ENCODE results near the gene PDLIM7.

Gene PDLIM7

GRCh38 chr5:177524539-177524900 is 27.1 kb upstream of the PDLIM7 start:
- no peak for DNase-seq

DNA sequence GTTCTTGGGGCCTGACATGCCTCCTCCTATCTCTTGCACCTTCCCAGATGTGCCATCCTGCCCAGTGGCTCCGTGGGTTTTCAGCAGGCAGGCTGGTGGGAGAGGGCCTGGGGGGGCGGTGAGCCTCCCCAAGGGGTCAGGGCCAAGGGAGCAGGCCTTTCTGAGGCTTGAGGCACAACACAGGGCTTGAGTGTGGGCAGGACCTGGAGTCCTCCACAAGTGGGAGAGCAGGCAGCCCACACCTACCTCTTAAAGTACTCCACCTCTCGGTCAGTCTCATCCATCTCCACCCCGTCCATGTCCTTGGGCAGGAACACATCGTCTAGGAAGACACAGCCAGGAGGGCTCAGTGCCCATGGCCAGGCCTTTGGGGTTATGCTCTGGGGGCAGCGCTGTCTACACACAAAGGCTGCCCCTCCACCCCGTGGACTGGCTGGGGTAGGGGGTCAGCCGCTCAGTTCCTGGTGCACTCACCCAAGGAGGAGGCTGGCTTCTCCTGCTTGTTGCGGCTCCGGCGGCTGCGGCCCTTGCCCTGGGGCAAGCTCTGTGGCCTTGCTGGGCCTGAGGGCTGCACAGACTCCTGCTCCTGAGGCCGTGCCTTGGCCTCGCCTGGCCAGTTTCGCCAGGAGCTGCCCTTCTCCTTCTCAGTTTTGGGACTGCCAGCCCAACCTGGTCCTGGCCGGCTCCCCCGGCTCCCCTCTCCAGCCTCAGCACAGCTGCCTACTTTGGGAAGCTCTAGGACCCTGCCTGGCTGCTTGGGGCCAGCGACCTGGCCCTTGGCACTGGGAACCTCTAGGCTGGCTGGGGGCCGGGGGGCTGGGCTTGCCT is 26.5 kb upstream of the PDLIM7 start:
- no peak for DNase-seq

DNA sequence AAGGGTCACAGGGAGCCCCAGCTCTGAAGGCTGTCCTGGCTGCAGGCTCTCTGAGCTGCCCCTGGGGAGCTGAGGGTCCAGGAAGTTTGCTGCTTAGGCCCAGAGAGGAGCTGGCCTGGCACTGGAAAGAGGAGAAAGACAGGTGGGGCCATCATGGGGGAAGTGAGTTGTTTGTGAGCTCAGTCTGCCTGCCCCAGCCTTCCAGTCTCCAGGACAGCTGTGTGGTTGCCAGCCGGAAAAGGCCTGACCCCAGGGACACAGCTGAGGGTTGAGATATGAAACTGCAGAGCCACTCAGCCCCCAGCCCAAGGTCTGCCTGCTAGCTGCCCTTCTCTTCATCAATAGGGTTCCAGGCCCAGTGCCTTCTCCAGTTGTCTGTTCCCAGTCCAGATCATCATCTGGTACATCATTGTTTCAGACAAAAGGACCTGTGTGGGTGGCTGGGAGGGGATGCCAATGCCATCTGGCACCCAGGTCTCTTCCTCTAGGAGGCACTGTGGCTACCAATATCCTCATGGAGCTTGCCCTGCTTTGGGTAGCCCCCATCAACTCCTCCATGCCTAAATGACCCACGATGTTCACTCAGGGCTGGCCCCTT is 23.6 kb upstream of the PDLIM7 start:
- DNase-seq = no peak

- no peak for DNase-seq
Measured at GRCh38 chr5:177520271-177520670, 22.9 kb upstream of the PDLIM7 start.

DNA sequence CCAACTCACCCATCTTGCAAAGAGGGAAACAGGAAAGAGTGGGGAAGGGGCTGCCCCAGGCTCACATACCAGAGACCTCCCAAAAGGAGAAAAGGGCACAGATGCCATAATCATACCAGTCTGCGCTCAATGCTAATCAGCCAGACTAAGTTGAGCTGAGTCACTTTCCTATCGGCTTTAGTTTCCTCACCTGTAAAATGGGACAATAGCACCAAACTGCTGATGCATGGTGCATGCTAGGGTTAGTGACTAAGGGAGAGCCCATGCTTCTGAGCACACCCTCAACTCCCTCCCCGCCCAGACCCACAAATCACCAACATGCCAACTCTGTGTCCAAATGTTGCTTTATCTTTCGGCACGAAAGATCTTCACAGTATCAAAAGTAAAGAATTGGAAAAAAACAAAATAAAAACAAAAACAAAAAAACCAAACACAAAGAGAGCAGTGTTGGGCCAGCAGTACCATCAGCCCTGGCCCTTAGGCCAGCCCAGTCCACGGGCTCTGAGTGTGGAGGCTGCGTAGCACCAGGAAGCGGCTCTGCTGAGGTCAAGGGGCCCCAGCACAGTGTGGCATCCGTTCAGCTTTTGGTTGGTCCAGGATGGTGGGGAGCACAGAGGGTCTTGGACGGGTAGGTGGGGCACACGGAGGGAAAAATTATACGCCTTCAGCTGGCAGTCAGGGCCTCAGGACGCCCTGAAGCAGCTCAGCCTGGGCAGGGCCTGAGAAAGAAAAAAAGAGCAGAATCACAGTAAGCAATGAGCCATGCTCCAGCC is 22.2 kb upstream of the PDLIM7 start:
- no peak for DNase-seq

DNA sequence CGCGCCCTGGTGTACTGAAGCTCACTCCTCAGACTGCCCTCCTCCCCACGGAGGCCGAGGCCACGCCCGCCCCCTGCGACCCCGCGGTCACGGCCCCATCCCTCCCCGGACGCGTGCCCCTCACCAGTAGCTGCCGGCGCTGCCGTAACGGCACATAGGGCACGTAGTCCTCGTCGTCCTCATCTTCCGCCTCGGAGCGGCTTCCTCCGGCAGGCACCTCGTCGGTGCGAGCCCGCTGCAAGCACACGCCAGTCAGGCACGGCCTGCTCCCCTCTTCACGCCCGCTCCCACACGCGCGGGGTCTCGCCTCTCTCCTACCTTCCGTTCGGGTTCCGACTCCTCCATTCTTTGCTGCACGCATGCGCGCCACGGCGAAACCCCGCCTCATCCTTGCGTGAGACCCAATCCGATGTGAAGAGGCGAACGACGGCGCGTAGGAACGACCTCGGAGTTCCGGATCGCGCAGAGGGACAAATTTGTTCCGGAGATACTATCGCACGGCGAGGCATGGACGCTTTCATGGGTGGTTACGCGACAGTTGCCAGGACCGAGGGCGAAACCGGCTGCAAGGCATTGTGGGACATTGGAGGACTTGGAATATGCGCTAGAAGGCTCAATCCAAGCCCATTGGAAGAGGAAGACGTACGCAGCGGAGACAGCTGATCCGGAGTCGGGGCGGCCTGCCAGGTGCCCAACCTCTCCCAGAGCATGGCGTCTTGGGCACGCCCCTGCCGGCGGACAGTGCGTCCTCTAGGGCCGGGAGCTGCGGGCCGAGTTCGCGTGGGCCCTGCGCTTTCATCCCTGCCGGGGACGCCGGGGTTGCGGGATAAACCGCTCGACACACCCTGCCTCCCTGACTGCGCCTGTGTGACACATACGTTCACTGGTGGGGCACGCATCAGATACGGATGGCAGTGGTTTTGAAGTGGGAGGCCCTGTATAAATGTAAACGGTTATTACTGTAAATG is 19.5 kb upstream of the PDLIM7 start, which contains the start of gene DDX41:
Gene DDX41, minus strand, starts transcription at position 361 of the 968 bp plus-strand sequence. Its CDS starts 16 bp downstream, at position 345.
- peak; percentile 98 for DNase-seq

DNA sequence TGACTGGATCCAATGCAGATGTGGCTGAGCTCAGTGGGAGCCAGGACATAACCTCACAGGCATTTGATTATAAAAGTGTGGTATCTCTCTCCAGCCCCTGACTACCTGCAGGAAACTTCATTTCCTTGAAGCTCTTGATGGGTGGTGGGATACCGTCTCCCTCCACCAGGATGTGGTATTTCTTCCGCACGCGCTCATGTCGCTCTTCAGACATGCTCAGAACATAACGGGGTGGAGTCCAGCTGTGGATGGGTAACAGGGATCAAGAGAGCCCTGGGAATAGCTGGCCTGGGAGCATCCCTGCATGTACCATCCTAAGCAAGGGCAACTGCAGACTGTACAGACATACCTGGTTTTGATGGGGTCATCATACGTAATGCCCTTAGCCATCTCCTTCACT is 18.2 kb upstream of the PDLIM7 start:
- no peak for DNase-seq

- DNase-seq = no peak
Measured at GRCh38 chr5:177514541-177514940, 17.1 kb upstream of the PDLIM7 start.

DNA sequence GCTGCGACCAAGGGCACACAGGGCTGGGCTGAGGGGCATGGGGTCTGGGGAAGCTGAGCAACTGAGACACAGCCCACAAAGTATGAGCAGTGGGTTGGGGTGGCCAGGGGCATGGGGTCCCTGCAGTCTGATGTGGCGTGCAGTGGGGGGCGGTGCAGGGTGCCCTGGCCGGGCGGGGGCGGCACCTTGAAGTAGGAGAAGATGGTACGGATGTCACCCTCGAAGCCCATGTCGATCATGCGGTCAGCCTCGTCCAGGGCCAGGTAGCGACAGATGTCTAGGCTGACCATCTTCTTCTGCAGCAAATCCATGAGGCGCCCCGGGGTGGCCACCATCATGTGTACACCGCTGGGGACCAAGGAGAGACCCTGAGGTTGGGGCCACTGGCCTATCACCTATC is 16.1 kb upstream of the PDLIM7 start:
- no peak for DNase-seq

- no peak for DNase-seq
Measured at GRCh38 chr5:177512736-177513380, 15.5 kb upstream of the PDLIM7 start.

DNA sequence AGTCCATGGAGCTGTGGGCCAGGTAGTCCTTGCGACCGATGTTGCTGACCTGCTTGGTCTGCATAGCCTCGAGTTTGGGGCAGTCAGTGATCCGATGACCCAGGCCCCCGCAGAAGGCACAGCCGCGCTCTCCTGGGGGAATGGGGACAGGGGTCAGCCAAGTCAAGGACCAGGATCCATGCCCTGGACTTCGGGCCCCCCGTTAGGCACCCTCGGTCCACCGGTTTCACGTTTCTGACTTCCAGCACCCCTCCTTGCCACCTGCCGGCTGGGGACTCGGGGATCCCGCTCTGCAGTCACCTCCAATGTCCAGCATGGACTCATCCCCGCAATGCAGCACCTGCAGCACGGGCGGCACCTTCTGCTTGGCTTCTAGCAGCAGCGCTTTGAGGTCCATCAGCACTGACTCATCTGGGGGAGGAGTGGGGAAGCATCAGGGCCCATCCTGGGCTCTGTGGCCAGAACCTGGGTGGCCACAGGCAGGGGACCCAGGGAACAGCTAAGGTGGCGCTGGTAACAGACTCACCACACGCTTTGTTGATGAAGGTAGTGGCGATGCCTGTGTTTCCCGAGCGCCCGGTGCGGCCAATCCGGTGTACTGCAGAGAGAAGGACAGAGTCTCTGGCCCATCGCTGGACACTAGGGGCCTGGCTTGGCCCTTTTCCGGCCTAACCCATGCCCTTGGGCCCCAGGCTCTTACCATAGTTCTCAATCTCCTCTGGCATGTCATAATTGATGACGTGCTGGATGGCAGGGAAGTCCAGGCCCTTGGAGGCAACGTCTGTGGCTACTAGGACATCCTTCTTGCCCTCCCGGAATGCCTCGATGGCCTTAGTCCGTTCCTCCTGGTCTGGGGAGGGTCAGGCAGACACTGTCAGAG is 14.6 kb upstream of the PDLIM7 start:
- DNase-seq = no peak

GRCh38 chr5:177511181-177511580 is 13.8 kb upstream of the PDLIM7 start:
- peak; percentile 48 for DNase-seq

DNA sequence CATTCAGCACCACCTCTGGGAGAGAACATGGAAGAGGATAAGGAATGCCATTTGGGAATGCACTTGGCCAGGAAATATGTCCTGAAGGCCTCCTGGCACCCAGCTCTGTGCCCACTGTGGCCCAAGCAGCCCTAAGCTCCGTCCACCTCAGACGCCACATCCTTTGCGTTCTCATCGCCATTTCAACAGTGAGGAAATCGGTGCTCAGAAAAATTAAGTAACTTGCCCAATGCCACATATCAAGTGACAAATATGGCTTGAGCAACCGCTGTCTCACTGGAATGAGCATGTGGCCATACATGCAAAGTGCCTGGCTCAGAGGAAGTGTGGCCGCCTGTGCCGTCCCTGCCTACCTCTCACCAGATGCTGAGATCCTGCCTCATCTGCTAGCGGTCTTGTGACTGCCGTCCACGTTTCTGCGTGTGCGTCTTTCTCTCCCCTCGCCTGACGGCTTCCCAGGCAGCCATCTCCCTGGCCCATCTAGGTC is 13.2 kb upstream of the PDLIM7 start:
- DNase-seq = peak; percentile 96

DNA sequence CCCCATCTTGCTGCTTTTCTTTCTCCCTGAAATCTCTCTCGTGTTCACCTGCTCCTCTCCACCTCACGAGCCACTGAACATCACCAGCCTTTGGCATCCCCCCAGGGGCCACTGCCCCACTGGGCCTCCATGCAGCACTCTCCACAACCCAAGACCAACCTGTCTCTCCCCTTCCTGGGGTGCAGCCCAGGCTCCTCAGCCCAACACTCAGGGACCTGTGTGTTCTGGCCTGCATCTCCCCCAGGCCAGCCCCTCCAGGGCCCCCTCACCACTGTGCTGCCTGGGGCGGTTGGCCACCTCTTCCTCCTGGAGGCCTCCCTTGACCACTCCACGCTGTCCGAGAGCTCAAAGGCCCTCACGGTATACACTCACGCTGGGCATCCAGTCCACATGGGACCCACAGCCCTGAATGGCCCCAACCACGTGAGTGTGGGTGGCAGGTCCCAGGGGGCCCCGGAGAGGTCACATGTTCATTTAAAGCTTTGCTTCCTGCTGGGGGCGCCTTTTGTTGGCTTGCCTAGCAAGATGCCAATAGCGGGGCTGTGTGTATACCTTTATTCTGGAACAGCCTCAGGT is 12.7 kb upstream of the PDLIM7 start:
- DNase-seq = peak; percentile 76

DNA sequence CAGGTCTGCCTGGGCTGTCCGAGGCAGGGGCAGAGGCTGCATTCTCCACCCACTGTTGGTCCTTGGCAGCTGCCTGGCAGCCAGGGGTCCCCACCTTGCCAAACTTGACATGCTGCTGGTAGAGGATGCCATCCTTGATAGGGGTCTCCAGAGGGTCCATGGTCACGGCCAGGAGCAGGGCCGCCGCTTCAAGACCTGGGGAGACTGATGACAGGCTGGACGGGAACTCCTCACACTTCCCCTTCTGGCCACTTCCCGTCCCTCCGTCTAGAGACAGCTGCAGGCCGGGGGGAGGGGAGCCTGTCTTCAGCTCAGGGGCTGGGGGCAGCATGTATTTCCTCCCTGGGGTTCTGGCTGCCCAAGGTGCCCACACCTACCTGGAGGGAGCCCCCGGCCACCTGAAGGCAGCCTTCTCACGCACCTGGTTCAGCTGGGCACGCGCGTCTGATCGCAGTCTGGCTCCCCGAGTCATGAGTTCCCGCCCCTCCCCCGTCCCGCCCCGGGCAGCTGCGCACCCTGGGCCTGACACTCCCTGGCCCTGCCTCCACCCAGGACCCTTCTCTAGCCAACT is 12.1 kb upstream of the PDLIM7 start, which contains the start of gene DOK3:
Gene DOK3, minus strand, starts transcription at position 446 of the 571 bp plus-strand sequence. Its CDS starts 286 bp downstream, at position 160.
- DNase-seq = peak; percentile 62

DNA sequence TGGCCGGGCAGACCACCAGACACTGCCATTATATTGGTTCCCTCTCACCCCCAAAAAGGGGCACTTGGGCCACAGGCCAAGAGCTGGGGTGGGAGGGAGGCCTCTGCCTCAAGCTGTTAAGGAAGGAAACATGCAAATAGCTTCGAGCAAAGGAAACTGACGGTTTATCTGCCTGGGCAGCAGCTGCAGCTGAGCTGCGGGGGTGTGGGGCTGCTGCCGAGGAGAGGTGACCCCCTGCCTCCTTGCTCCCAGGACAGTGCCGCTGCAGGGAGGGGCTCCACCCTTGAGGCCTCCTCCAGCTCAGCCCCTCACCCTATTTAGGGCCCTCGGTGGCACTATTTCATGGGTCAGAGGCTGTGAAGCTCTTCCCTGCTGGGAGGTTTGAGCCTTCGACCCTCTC is 11.4 kb upstream of the PDLIM7 start:
- peak; percentile 59 for DNase-seq

DNA sequence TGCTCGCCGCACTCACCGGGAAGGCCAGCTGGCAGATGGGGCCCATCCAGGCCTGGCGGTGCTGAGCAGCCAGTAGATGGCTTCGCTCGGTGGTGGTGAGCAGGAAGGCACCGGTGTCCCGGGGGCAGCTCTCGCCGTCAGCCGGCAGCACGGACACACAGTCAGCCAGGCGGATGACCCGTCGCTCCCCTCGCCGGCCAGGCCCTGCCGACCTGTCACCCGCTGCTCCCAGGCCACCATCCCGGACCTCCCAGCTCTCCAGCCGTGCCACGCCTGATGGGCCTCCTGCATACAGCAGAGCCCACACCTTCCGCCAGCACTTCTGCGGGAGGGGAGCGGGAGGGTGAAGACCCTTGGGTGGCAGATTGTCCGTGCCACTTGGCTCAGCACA is 10.8 kb upstream of the PDLIM7 start:
- DNase-seq = no peak

- DNase-seq = peak; percentile 42
Measured at GRCh38 chr5:177507596-177508220, 10.3 kb upstream of the PDLIM7 start.

GRCh38 chr5:177507165-177507564 is 9.8 kb upstream of the PDLIM7 start:
- peak; percentile 32 for DNase-seq

All from MV-4-11 (cell line).